HG02970 (cell line): ENCODE results near the gene IFI44L.
A peak's percentile ranks its signal among the peaks of the same experiment; 100 is the strongest.

ENCODE experiments used
- ATAC-seq: cut with Tn5 transposase; IDR thresholded peaks from one replicate; pipeline ENCODE4 v1.9.1; 2021; ENCODE audit warnings: mild to moderate bottlenecking, moderate library complexity, moderate number of reproducible peaks; ENCODE audit not compliant: unreplicated experiment, low FRiP score

Gene IFI44L

GRCh38 chr1:78619803-78620579, at the start of gene IFI44L:
Gene IFI44L (plus strand): TSS chr1:78620448. CDS start chr1:78627916, 7,468 bp downstream.
- peak; percentile 42 for ATAC-seq

GRCh38 chr1:78570539-78570938, 49.7 kb upstream of the IFI44L start:
- no peak for ATAC-seq

GRCh38 chr1:78577257-78578100, 42.8 kb upstream of the IFI44L start:
- no peak for ATAC-seq

- no peak for ATAC-seq
These were observed 33.7 kb upstream of the IFI44L start for GRCh38 chr1:78586572-78586971.

- ATAC-seq = no peak
These were observed 33.0 kb upstream of the IFI44L start for GRCh38 chr1:78587211-78587610.

GRCh38 chr1:78591971-78592370, 28.3 kb upstream of the IFI44L start:
- no peak for ATAC-seq

- no peak for ATAC-seq
These were observed 21.0 kb upstream of the IFI44L start for GRCh38 chr1:78599294-78599693.

GRCh38 chr1:78601068-78601467, 19.2 kb upstream of the IFI44L start:
- no peak for ATAC-seq

GRCh38 chr1:78603206-78603605, 17.0 kb upstream of the IFI44L start:
- no peak for ATAC-seq

GRCh38 chr1:78604643-78605042, 15.6 kb upstream of the IFI44L start:
- no peak for ATAC-seq

- ATAC-seq = no peak
These were observed 14.0 kb upstream of the IFI44L start for GRCh38 chr1:78606274-78606673.

GRCh38 chr1:78607334-78607927, 12.8 kb upstream of the IFI44L start:
- no peak for ATAC-seq

GRCh38 chr1:78607944-78608343, 12.3 kb upstream of the IFI44L start:
- no peak for ATAC-seq

GRCh38 chr1:78617615-78618026, 2.6 kb upstream of the IFI44L start:
- no peak for ATAC-seq

GRCh38 chr1:78619032-78619431, 1.2 kb upstream of the IFI44L start:
- ATAC-seq = no peak

- peak; percentile 8 for ATAC-seq
These were observed 824 bp upstream of the IFI44L start for GRCh38 chr1:78619446-78619802.

- no peak for ATAC-seq
These were observed 418 bp downstream of the IFI44L start for GRCh38 chr1:78620666-78621065.

GRCh38 chr1:78622548-78622947, 2.3 kb downstream of the IFI44L start:
- no peak for ATAC-seq

GRCh38 chr1:78624035-78624434, 3.8 kb downstream of the IFI44L start:
- no peak for ATAC-seq

GRCh38 chr1:78627321-78627720, 7.1 kb downstream of the IFI44L start:
- no peak for ATAC-seq

GRCh38 chr1:78630600-78630999, 10.4 kb downstream of the IFI44L start:
- no peak for ATAC-seq
